ENCODE data around the gene TMEFF1. TPM values are rescaled to one million over a fixed set of nuclear protein-coding genes. Genes with fewer than 3 reads are reported as not detected.

TMEFF1 gene
- total and polyA plus RNA-seq, 2 of the 8 experiments (the other 6 are each of a cell fraction or from before 2014, with no cell fraction given): 13.5 to 68.2 TPM

GRCh38 chr9:100425758-100426157 is 47.2 kb upstream of the TMEFF1 start:
- H2AFZ ChIP-seq (ENCODE audit: low read length): no peak overlapping the region
- 72% methylated on average over 1 of the region's 1 CpG; no CpG with 5 or more reads in 1 of the 2 experiments for WGBS, 2 experiments (ENCODE audit: extremely low coverage in 1 of 2, insufficient coverage in 1 of 2, insufficient read length in 1 of 2, insufficient replicate concordance in 2 of 2, low coverage in 1 of 2, low lambda C conversion rate in 2 of 2, missing lambda C conversion rate in 1 of 2)
- no peaks in the 10 kb centered on the region for H3K9me3 ChIP-seq (ENCODE audit: insufficient read depth in 2 of 2, low read depth in 1 of 2, low read length in 1 of 2)
- H3K9ac ChIP-seq (replicated peaks in 1 of 4; ENCODE audit: extremely low read depth in 1 of 4, low read depth in 3 of 4, low read length in 3 of 4): no peak overlapping the region
- FAIRE-seq (no peak), DNase-seq (ENCODE audit: low read depth in 1 of 2, low spot score in 2 of 2) (no peak)
- H3K27me3 ChIP-seq (replicated peaks in 1 of 4; ENCODE audit: control insufficient read depth in 3 of 4, extremely low read depth in 1 of 4, insufficient read depth in 3 of 4, low read length in 3 of 4): no peaks in the 10 kb centered on the region
- H2AK5ac ChIP-seq (ENCODE audit: low read depth, low read length): no peak overlapping the region
- peak overlapping the region in 1 of 4 experiments; percentile 71; a peak in 1 of 8 replicates for H3K4me3 ChIP-seq (ENCODE audit: extremely low read depth in 1 of 4, insufficient read depth in 2 of 4, low read depth in 3 of 4, low read length in 4 of 4)
- H3K23ac ChIP-seq (ENCODE audit: insufficient read length): no peak overlapping the region
- H3K4ac ChIP-seq (replicated peaks; ENCODE audit: insufficient read length, low read depth, low read length): no peak overlapping the region
- H3K14ac ChIP-seq (ENCODE audit: insufficient read length): no peak overlapping the region
- no peak overlapping the region for H2BK15ac ChIP-seq (ENCODE audit: low read length)
- CTCF ChIA-PET (ENCODE audit: partially characterized antibody): no interaction called here
- no peak overlapping the region for H2BK120ac ChIP-seq (replicated peaks; ENCODE audit: low read depth, low read length)
- H3K79me1 ChIP-seq (ENCODE audit: low read depth, low read length): peaks cover 4% of the 10 kb centered on the region
- no peak overlapping the region for H2BK12ac ChIP-seq (ENCODE audit: low read depth, low read length)
- H4K91ac ChIP-seq (replicated peaks; ENCODE audit: insufficient read length, low read length): no peak overlapping the region
- H3K36me3 ChIP-seq (ENCODE audit: control insufficient read depth in 2 of 4, insufficient read depth in 4 of 4, low read length in 3 of 4): no peaks in the 10 kb centered on the region
- H3K4me1 ChIP-seq (replicated peaks in 1 of 4; ENCODE audit: control insufficient read depth in 3 of 4, insufficient read depth in 4 of 4, low read length in 3 of 4): peaks cover 0 to 13% (median 8%) of the 10 kb centered on the region in 4 experiments; a peak in 4 of 7 replicates
- no peak overlapping the region for H2BK20ac ChIP-seq (ENCODE audit: low read length)
- no peak overlapping the region for H4K8ac ChIP-seq (ENCODE audit: extremely low read depth, insufficient read depth, low read length)
- H3K18ac ChIP-seq (ENCODE audit: extremely low read depth, low read length): no peak overlapping the region
- POLR2A ChIA-PET (ENCODE audit: partially characterized antibody): interaction anchor here (1.0 to 3.7 kb wide), 9 partner anchors 11 to 314 kb away, joined by 3 to 23 read pairs (median 3); partner anchors contain the start of genes TEX10 and TMEFF1
- H3K4me2 ChIP-seq (ENCODE audit: insufficient read depth in 1 of 2, low read depth in 2 of 2, low read length in 2 of 2): peak overlapping the region in 1 of 2 experiments; percentile 98; a peak in 2 of 4 replicates
- no peak overlapping the region for H3K27ac ChIP-seq (ENCODE audit: low read depth, low read length)
- H3K23me2 ChIP-seq (ENCODE audit: low read depth, low read length): peaks cover 9% of the 10 kb centered on the region
- peaks cover 0 to 28% of the 10 kb centered on the region in 2 experiments; a peak in 3 of 4 replicates for H3K79me2 ChIP-seq (ENCODE audit: control insufficient read depth in 1 of 2, insufficient read depth in 2 of 2, low read length in 2 of 2)
- H2BK5ac ChIP-seq (ENCODE audit: low read depth, low read length): no peak overlapping the region
- H4K20me1 ChIP-seq (replicated peaks in 1 of 2; ENCODE audit: control insufficient read depth in 1 of 2, insufficient read depth in 2 of 2, low read length in 2 of 2): peaks cover 0 to 3% of the 10 kb centered on the region in 2 experiments
- H4K5ac ChIP-seq (ENCODE audit: insufficient read length, low read depth, low read length): no peak overlapping the region
- H3K56ac ChIP-seq (replicated peaks; ENCODE audit: insufficient read length, low read depth, low read length): no peak overlapping the region
- TF ChIP-seq NANOG (IDR thresholded peaks at IDR 0.05; ENCODE audit: insufficient read depth, low read depth, low read length, poor library complexity, severe bottlenecking) (no peak), CBX5 (IDR thresholded peaks at IDR 0.05; ENCODE audit: low read depth, low read length) (no peak), MAFK (IDR thresholded peaks at IDR 0.05; ENCODE audit: low read depth, low read length) (no peak), CHD1 (IDR thresholded peaks at IDR 0.05; ENCODE audit: low read depth, low read length) (no peak), SIRT6 (IDR thresholded peaks at IDR 0.05; ENCODE audit: low read length) (no peak), GABPA (IDR thresholded peaks at IDR 0.05; ENCODE audit: borderline replicate concordance, insufficient read depth, low read length) (no peak), KDM4A (IDR thresholded peaks at IDR 0.05; ENCODE audit: low read depth, low read length, severe bottlenecking) (no peak), BCL11A (IDR thresholded peaks at IDR 0.05; ENCODE audit: low read depth in 2 of 2, low read length in 2 of 2) (no peak), TAF1 (IDR thresholded peaks at IDR 0.05; ENCODE audit: low read depth, low read length) (no peak)
